HG03039 (cell line): ENCODE data around the gene GRID2.
"Not testable (repeated sequence)": the region's sequence is repeated elsewhere in the genome, so short reads cannot be mapped to it uniquely, and the experiment has no call there.

ENCODE experiments used
- ATAC-seq: cut with Tn5 transposase; IDR thresholded peaks from one replicate; pipeline ENCODE4 v1.9.1; 2021; ENCODE audit warnings: mild to moderate bottlenecking, moderate library complexity; ENCODE audit not compliant: unreplicated experiment

Gene GRID2

DNA sequence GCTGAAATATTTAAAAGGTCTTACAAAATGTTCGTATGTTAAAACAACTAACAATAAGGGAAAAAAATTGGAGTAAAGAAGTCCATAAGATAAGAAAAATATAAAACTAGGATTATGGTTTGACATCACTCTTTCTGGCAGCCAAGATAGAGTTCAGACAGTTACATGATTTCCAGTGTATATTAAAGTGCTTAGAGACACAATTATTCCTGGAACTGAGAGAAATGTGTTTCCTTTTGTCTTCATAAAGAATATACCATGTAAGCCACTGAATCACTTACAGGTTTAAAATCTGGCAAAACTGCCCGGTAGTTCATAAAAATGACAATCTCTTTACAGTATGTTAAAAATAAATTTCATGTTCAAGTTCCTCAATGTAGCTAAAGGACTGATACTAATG, 986.1 kb downstream of the GRID2 start:
- no peak for ATAC-seq

DNA sequence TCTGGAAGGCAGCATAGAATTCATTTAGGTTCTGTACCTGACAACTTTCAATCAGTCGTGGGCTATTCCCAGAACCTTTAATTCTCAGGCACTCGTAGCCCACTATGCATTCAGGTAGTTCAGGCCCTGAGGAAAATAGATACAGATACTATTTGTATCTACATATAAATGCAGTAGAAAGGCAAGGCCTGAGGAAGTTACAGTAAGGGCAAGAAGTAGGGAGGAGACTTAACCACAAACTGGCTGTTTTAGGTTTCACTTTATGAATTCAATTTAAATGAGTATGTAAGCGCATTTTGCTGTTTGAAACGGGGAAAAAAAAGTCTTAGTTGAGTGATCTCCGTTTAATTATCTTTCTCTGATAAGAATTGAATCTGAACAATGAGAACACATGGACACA, 995.4 kb downstream of the GRID2 start:
- ATAC-seq: no peak

DNA sequence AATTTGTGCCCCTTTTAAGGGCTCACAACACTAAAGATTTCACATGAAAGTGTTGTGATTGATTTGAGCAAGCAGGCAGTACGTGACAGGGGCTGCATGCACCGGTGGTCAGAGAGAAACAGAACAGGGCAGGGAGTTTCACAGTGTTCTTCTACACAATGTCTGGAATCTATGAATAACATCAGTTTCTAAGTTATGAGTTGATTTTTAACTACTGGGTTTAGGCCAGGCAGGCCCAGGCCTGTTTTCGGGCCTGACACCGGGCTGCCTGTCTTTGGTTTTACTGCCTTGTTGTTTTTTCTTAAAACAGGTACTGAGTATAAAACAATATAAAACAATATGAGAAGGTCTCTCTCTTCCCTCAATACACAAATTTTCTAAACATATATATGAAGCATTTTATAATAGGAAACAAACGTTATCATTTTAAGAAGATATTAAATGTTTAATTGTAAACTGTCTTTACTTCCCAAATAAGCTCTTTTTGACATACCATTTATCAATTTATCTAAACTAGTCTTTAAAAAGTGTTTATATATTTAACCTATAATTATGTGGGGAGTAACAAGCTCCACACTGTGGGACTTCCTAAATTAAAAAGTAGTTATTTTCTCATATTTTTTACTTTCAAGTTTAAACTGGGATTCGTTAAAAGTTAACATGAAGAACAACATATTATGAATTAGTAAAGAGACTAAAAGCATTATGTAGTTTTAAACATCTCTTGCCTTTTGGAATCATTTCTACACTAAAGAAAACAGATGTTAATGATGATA, 997.2 kb downstream of the GRID2 start:
- ATAC-seq: not testable (repeated sequence)

DNA sequence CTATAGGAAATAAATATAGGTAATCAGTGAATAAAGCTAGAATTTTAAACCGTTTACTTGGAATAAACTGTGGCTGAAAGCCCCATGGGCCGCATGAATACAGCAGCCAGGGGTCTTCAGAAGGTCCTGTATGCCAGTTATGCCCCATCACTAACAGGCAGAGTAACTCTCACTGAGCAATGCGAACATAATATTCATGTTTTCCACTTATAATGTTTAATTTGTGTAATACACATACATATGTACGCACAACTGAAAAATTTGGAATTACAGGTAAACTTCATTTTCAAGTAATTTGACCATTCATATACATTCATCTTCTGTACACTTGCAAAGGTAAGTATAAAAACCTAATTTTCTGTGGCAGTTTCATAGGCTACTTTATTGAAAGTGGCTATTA, 998.5 kb downstream of the GRID2 start:
- ATAC-seq: no peak

DNA sequence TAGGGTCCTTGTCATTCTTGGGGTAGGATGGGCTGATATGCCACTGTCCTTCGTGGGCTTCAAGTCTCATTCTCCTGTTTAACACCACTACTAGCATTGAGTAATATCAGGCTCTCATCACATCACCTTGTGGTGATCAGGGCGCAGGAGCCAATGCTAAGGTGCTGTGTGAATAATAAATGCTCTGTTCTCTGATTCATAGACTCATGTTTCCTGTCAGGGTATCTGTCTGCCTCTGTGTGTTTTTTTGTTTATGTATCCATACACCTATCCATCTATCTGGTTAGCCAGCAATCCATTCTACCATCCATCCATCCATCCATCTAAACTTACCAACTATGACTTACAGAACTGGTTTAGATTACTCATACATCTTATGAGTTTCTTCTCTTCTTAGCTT, 999.7 kb downstream of the GRID2 start:
- ATAC-seq: no peak

DNA sequence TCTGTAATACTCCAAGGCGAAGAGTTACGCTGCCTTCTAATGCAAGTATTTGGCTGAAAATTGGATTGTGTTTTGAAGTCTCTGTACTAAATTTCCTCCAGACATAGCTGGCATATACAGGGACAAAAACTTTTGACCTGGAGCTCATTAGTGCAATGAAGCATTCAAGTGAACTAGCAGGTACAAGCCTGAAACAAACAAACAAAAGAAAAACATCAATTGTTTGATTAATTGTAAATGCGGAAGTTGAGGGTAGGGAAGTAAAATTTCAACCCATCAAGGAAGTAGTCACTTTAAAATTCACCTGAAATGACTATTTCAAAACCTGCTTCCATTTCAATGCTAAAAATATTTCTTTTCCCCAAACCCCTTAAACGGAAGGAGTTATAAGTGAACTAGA, 1008.5 kb downstream of the GRID2 start:
- ATAC-seq: no peak

DNA sequence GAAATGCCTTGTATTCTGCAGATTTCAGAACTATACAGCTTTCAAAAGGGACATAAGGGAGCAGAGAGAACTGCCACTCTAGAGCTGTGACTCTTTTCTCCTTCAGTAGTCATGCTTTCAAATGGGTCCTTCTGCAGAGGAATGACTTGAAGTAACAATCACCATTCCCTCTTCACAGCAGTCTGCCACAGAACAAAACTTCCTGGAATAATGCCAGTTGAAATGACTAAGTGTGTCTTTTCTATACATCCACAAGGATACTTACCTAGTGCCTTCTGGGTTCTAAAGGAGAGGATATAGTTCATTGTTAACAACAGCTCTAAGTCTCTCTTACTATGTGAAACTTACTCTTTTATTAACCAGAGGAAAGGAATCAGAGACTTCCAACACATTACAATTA, 1009.4 kb downstream of the GRID2 start:
- ATAC-seq: no peak

DNA sequence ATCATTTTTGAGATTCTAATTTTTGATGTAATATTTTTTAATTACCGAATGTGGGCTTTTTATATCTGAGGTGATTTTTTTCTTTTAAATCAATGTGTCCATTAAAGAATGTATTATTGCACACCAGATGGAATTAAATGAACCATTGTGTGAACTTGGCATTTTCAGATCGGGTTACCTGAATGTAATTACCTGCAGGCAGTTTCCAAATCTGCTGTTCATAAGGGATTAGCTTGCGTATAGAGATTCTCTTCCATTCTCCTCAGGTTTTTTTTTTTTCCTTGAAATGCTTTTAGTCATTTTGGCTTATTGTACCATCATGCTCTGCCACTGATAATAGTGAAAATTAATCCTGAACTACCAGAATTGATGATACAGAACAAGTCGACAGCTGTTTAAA, 1013.3 kb downstream of the GRID2 start:
- no peak for ATAC-seq

DNA sequence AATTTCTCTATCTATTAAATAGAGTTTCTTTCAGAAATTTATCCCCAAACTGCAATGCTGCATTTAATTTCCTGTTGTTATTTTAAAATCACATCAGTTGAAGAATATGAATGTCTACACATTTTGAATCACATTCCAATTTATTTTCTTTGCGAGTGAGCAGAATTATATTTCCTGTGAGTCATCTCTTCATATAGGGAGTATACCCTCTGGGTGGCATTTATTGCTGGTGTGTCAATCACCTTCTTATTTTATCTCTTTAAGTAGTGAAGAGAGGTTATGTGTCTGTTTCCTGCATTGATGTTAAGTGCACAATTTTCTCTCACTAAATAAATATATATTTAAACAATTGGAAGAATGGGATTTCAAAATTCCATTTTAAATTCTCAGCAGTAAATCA, 1013.8 kb downstream of the GRID2 start:
- ATAC-seq: no peak

DNA sequence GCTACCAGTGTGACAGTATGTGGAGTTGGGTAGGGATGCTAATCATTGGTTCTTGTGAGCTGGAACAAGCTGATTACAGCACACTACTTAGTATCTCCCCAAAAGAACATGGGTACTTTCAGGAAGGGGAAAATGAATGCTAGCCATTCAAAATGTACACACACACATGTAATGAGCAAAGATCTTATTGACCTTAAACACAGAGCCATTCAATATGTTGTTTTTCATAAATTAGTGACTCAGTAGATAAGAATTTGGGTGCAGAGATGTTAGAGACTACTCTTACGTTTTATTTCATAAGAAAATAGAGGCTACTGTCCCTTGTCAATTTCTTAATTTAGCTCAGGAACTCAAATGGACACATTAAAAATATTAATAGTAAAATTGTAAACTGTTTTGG, 1015.3 kb downstream of the GRID2 start:
- no peak for ATAC-seq

DNA sequence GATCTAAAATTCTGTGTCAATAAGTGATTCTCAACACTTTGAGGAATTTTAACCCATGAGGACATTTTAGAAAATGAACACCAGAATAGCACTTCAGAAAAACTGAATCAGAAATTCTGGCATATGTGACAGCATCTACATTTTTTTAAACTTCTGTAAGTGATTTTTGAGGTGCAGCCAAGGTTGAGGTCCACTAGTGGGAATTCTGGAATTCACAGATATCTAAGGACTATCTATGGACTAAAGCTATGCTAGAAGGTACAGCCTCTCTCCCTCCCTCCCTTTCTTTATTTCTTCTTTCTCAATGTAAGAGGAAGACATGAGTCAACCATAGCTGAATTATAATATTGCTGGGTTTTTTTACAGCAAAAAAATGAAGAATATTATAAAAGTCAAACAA, 1016.6 kb downstream of the GRID2 start:
- ATAC-seq: no peak

DNA sequence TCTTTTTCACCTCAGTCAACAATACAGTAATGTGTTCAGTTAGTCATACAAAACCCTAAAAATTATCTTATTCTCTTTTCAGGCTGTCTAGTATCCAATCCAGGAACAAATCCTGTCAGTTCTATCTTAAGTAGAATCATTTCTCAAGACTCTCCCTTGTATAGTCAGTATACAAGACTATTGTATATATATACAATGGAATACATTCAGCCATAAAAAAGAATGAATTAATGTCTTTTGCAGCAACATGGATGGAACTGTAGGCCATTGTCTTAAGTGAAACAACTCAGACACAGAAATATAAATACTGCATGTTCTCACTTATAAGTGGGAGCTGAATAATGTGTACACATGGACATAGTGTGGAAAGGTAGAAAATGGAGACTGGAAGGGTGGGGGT, 1023.6 kb downstream of the GRID2 start:
- ATAC-seq: no peak

DNA sequence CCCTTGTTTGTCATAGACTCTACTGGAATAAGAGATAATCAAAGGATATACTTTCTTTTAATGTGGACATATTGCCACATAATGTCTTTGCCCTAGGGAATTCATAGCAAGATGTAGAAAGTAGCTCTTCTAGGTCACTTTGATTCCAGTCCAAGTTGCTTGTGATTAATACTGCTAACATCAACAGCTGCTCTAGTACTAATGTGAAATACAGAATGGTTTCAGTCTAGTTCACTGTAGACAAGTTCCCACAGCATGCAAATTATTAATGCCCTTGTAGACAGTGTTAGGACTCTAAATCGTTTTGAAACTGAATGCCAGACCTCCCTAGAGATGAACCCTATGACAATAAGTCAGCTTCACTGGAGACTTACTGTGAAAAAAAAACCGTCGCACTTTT, 1030.2 kb downstream of the GRID2 start:
- peak; percentile 69 for ATAC-seq

DNA sequence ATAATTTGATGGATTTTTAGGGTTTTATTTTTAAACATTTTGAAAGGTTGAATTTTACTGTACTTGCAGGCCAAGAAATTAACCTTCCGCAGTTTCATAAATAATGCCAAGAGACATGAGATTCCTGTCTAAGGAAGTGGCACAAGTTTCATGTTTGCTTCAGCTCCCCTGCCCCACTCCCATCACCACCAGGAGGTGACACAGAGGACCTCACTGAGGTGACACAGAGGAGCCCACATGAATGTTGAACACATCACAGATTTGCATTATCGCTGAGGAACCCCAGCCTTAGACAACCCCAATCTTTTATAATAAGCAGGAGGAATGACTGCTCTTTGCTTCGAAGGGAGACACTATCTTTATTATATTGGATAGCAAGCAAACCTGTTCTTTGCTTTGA, 1033.4 kb downstream of the GRID2 start:
- ATAC-seq: no peak

DNA sequence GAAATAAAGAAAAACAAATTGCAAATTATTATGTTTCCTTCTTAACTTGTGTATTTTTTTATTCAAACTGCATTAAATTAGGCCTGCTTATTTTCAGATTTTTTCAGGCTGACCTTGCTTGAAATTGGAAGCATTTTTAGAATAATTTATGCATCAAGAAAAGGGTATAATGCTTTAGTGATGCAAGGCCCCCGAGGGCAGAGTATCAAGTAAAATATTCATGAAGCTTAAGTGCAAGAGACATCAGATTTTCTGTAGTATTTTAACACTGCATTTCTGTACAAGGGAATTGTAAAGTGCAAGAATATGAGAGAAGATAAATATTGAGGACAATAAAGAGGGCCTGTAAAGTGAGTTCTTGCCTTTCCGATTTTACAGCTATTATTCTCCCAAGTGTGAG, 1039.0 kb downstream of the GRID2 start:
- ATAC-seq: no peak

DNA sequence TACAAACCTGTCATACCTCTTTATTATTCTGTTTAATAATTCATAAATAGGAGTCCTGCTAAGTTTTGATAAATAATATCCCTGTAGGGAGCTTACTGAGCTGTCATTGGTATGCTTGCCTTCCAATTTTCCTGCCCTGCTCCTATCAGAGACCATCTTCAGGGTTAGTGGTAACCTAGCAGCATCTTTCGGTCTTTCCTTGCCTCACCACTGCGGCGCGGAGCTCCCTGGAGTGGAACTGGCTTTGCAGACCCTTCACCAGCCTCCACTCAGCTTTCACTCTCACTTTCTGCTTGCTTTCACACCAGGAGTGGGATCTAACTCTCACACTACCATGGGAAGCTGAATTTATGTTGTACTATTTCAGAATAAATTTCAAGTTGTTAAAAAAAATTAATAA, 1043.1 kb downstream of the GRID2 start:
- no peak for ATAC-seq

DNA sequence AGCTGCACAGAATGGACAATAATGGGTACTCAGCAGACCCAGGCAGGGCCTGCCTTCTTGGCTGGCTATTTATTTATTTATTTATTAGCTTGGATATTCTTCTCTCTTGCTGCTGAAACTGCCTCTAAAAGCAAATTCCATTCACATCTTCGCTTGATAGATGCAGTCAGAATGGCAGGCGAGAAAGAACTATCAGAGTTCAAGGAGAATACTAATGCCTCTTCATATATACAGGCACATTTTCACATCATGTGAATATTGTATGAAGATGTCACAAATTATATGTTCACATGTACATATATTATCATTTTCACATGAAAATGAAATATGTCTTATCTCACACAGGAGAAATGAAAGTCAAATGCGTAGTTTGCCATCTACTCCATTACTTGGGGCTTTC, 1045.1 kb downstream of the GRID2 start:
- no peak for ATAC-seq

DNA sequence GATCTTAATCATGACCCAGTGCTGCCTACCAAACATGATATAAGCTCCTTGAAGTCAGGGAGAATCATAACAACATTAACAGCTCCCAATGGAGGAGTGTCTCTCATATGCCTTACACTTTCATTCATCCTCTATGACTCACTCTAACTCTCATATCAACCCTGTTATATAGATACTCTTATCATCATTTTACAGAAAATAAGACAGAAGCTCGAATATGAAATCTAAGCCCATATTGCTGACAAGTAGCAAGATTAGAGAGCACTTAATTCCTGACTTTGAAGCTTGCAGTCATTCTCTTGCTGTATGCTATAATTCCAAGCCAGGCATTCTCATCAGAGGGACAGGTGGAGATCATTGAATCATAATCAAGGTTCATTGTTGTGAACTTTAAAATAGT, 1048.1 kb downstream of the GRID2 start:
- ATAC-seq: no peak

DNA sequence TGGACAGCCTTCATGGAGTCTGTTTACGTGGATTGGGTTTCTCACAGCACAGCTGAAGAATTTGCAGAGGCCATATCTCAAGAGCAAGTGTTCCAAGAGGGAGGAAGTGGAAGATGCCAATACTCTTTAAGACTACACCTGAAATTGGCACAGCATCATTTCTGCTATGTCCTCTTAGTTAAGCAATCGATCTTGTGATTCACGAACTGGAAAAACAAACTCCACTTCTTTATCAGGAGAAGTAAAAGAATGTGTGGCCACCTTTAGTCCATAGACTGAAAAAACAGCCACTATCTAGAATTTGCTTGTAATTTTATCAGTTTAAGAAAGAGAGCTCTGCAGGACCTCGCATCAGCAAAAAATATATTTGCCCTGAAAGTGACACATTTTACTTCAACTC, 1051.6 kb downstream of the GRID2 start:
- no peak for ATAC-seq

DNA sequence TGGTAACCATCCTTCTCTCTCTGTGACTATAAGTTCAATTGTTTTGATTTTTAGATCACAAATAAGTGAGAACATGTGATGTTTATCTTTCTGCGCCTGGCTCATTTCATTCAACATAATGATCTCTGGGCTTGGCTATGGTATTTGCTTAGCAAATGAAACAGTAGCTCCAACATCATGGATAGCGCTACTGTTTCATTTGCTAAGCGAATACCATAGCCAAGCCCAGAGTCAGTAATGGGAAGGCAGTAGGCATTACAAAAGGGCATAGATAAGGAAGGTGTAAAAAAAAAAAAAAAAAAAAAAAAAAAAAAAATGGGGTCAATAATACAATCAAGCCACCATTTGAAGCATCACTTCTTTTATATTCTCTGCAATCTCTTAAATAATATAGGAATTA, 1055.8 kb downstream of the GRID2 start:
- no peak for ATAC-seq

DNA sequence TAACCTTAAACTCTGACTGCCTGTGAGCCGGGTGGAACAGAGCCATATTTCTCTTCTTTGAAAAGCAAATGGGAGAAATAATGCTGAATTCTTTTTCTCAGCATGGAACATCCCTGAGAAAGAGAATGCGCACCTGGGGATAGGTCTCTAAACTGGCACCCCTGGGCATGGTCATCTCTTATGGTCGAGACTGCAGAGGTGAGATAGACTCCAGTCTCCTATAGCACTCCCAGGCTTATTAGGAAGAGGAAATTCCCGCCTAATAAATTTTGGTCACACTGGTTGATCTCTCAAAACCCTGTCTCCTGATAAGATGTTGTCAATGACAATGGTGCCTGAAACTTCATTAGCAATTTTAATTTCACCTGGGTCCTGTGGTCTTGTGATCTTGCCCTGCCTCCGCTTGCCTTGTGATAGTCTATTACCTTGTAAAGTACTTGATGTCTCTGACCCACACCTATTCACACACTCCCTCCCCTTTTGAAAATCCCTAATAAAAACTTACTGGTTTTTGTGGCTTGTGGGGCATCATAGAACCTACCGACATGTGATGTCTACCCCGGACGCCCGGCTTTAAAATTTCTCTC, 1062.5 kb downstream of the GRID2 start:
- not testable (repeated sequence) for ATAC-seq

DNA sequence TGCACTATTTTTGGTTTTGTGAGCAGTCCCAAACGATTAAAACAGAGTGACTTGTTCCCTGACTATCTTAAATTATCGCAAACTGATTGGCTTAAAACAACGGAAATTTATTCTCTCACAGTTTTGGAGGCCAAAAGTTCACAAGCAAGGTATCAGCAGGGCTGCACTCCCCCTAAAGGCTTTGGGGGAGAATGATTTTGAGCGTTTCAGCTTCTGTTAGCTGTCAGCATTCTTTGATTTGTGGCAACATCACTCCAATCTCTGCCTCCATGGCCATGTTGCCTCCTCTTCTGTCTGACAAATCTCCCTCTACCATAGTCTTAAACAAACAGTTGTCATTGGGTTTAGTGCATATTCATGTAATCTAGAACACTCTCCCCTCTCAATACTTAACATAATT, 1065.2 kb downstream of the GRID2 start:
- ATAC-seq: no peak

DNA sequence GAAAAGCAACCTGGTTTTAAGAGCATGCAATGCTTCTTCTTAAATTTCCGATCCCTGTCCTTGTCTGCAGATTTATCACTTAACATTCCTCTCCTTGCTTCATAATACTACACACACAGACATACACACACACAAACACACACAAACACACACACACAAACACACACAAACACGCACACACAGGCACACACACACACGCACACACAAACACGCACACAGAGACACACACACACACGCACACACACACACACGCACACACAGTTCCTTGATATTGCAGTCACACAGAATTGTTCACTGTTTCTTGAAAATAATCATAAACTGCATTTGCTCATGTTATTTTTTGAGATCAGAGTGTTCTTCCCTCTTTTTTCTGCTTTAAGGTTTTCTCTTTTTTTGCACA, 1066.5 kb downstream of the GRID2 start:
- ATAC-seq: no peak
